Germinal center (tissue), 1 donor: Measurements from ENCODE around the gene TUBGCP2.

Source experiments
- DNase-seq: peaks from one replicate; pipeline ENCODE4 v3.0.0; 2012; ENCODE audit warnings: mixed read lengths, low spot score

Gene TUBGCP2

DNA sequence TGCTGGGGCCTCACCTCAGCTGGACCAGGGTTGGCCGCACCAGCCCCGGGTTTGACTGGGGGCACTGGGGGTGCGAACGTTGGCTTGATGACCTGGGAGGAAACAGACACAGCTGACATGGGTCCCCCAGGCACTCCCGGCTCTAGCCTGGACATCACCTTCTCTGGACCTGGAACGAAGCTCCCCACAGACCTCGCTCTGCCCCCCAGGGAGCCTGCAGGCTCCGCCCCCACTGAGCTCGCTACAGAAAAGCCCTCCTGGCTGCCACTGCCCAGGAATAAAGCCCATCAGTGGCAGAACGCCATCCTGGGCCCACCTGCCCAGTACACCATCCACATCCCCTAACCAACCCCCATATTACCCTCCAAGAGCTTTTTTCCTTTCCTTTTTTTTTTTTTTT lies 45.0 kb downstream of the TUBGCP2 start:
- no peak for DNase-seq

- DNase-seq, result no peak
Measured at GRCh38 chr10:133262696-133263095, 46.0 kb downstream of the TUBGCP2 start.

GRCh38 chr10:133261726-133262325 lies 46.8 kb downstream of the TUBGCP2 start:
- peak; percentile 86 for DNase-seq

- peak; percentile 74 for DNase-seq
Measured at GRCh38 chr10:133260895-133261725, 47.6 kb downstream of the TUBGCP2 start.

GRCh38 chr10:133259602-133259989 lies 49.1 kb downstream of the TUBGCP2 start:
- DNase-seq, result no peak

GRCh38 chr10:133258818-133259601 lies 49.7 kb downstream of the TUBGCP2 start:
- no peak for DNase-seq

DNA sequence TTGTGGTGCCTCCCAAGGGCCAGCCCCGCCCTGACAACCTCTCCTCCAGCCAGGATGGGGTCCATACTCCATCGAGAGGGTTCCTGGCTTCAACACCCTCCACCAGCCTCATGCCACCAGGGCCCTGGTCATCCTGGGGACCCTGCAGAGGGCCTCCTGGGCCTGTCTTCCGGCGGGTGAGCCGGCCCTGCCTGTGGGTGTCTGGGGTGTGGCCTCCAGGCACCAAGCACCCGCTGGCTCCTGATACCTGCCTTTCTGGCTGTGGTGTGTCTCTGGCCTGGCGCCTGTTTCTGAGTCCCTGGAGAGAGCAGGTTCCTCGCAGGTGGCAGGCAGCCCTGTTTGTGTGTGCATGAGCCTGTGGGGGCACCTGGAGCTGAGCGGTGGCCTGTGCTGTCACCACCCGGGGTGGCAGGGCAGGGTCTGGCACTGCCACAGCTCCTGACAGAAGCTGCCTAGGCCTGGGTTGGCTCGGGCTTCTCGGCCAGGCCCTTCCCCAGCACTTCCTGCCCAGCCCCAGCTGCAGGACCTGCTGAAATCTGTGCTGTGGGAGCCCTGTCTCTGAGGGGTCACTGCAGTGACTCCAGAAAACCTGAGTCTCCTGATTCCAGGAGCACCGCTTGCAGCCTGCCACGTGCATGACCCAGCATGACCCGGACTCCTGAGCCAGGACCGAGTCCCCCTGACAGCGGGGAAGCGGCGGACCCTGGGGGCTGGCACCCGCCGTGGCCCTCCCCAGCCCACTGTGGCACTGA lies 50.4 kb downstream of the TUBGCP2 start:
- DNase-seq, result peak; percentile 54

DNA sequence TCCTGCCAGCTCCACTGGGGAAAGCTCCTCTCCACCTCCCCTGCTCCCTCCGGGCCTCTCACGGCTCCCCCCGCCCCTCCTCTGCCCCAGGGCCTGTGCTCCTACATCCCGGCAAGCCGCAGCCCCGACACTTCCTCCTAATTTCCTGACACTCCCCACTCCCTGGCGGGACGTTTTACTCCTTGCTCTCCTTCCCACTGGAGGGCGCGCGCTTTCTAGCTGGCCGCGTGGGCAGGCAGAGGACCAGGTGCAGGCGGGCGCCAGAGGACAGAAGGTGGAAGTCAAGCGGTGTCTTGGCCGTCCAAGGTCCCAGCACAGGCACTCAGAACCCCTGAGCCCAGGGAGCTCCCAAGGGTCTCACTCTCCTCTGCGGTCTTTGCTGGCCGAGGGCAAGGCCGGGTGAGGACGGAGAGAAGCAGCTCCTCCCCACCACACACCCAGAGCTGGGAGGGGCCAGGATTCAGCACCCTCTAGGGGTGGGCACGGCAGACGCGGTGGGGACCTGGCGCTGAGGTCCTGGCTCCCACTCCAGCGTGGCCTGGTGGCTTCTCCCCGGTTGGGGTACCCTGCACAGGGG lies 51.1 kb downstream of the TUBGCP2 start:
- DNase-seq, result peak; percentile 51

GRCh38 chr10:133255323-133255722 lies 53.3 kb downstream of the TUBGCP2 start:
- no peak for DNase-seq

GRCh38 chr10:133254421-133255120 lies 54.1 kb downstream of the TUBGCP2 start:
- DNase-seq, result no peak

DNA sequence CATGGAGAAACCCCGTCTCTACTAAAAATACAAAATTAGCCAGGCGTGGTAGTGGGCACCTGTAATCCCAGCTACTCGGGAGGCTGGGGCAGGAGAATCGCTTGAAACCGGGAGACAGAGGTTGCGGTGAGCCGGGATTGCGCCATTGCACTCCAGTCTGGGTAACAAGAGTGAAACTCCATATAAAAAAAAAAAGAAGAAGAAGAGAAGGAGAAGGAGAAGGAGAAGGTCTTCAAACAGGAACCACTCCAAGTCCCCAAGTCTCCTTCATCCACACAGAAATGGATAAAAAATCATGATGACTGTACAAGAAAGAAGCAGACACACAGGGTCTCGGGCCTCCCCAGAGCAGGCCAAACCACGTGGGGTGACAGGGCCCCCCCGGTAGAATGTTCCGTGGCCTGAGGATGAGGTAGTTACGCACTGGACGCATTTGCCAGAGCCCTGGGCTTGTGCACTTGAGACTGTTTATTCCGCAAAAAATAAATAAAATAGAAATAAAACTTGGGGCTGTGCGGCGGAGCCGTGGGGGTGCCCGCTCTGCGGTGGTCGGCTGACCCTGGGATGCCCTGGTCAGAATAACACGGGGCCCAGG lies 55.2 kb downstream of the TUBGCP2 start:
- DNase-seq, result no peak

- no peak for DNase-seq
Measured at GRCh38 chr10:133252223-133252552, 56.5 kb downstream of the TUBGCP2 start.

- DNase-seq, result no peak
Measured at GRCh38 chr10:133251388-133252222, 57.1 kb downstream of the TUBGCP2 start.

- DNase-seq, result no peak
Measured at GRCh38 chr10:133249975-133250754, 58.5 kb downstream of the TUBGCP2 start.

GRCh38 chr10:133249094-133249780 lies 59.4 kb downstream of the TUBGCP2 start:
- no peak for DNase-seq

DNA sequence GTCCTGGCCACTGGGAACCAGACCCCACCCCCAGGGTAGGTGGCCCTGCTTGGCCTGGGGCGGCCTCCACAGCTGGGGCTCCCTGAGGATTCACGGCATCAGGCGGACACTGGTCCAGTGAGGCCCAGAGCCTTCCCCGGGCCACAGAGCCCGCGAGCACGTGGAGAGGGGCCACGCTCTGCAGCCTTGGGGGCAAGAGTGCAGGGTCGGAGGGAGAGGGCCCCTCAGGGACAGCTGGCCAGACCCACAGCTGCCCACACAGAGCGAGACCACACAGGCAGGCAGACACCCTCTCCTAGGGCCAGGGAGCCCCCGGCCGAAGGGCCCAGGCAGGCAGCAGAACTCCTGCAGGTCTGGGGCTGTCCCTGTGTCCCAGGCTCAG lies 60.3 kb downstream of the TUBGCP2 start:
- DNase-seq, result no peak

DNA sequence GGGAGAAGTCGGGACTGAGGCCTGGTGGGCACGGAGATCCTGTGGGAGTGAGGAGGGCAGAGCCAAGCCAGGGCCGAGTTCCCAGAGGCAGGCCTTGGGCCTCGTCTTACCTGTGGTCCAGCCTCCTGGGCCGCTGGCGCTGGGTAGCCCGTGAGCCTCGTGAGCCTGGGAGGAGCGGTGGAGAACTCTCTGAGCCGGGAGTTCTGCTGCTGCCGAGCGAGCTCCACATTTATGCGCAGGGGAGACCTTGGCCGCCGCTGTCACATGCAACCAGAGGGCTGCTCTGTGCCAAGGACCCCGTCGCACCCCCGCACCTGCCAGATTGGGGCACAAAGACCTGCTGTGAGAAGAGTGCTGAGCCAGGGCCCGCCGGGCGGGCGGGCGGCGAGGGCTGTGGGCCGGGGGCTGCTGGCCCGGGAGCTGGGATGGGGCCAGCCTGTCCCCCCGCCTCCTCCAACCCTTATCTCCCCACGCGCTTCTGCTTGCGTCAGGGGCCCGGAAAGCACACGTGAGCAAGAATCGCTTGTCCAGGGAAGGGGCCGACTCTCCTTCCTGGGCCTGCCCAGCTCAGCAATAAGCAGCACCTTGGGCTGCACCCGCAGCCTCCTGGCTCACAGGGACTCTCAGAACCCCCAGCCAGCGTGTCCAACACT lies 60.9 kb downstream of the TUBGCP2 start:
- no peak for DNase-seq

- no peak for DNase-seq
Measured at GRCh38 chr10:133246236-133246626, 62.4 kb downstream of the TUBGCP2 start.
